ENCODE results near the gene PLCL2. TPM values are rescaled to one million over a fixed set of nuclear protein-coding genes. Genes with fewer than 3 reads are reported as not detected.

PLCL2 gene
- polyA plus RNA-seq, 4 donors: 4.0 to 16.2 (median 10.4) TPM

GRCh38 chr3:16999871-17000270 lies 115.1 kb downstream of the PLCL2 start:
- H3K27ac ChIP-seq (ENCODE audit: low read depth in 1 of 3, low read length in 2 of 3): no peak overlapping the region
- DNase-seq: no peak
- no peak overlapping the region for H3K4me3 ChIP-seq (ENCODE audit: low read depth in 1 of 3, low read length in 3 of 3)
- peaks cover 0 to 3% of the 10 kb centered on the region in 2 donors for H3K9me3 ChIP-seq (ENCODE audit: control insufficient read depth in 2 of 2, insufficient read depth in 1 of 2, low read depth in 1 of 2, low read length in 1 of 2)
- H3K36me3 ChIP-seq (ENCODE audit: control insufficient read depth in 3 of 3, insufficient read depth in 2 of 3, low read depth in 1 of 3, low read length in 3 of 3): no peaks in the 10 kb centered on the region
- peaks cover 0 to 4% (median 3%) of the 10 kb centered on the region in 3 donors for H3K4me1 ChIP-seq (ENCODE audit: control insufficient read depth in 3 of 3, insufficient read depth in 2 of 3, low read depth in 1 of 3, low read length in 2 of 3)
- no peaks in the 10 kb centered on the region for H3K27me3 ChIP-seq (ENCODE audit: control insufficient read depth in 3 of 3, insufficient read depth in 3 of 3, low read length in 3 of 3)
- FAIRE-seq: no peak

GRCh38 chr3:17003457-17003856 lies 118.7 kb downstream of the PLCL2 start:
- no peak overlapping the region for H3K4me3 ChIP-seq (ENCODE audit: low read depth in 1 of 3, low read length in 3 of 3)
- peaks cover 0 to 3% of the 10 kb centered on the region in 2 donors for H3K9me3 ChIP-seq (ENCODE audit: control insufficient read depth in 2 of 2, insufficient read depth in 1 of 2, low read depth in 1 of 2, low read length in 1 of 2)
- no peaks in the 10 kb centered on the region for H3K27me3 ChIP-seq (ENCODE audit: control insufficient read depth in 3 of 3, insufficient read depth in 3 of 3, low read length in 3 of 3)
- no peak overlapping the region for H3K27ac ChIP-seq (ENCODE audit: low read depth in 1 of 3, low read length in 2 of 3)
- H3K4me1 ChIP-seq (ENCODE audit: control insufficient read depth in 3 of 3, insufficient read depth in 2 of 3, low read depth in 1 of 3, low read length in 2 of 3): no peaks in the 10 kb centered on the region
- no peak for DNase-seq
- H3K36me3 ChIP-seq (ENCODE audit: control insufficient read depth in 3 of 3, insufficient read depth in 2 of 3, low read depth in 1 of 3, low read length in 3 of 3): no peaks in the 10 kb centered on the region
- no peak for FAIRE-seq

GRCh38 chr3:17006132-17006852 lies 121.5 kb downstream of the PLCL2 start:
- H3K27me3 ChIP-seq (ENCODE audit: control insufficient read depth in 3 of 3, insufficient read depth in 3 of 3, low read length in 3 of 3): no peaks in the 10 kb centered on the region
- H3K4me1 ChIP-seq (ENCODE audit: control insufficient read depth in 3 of 3, insufficient read depth in 2 of 3, low read depth in 1 of 3, low read length in 2 of 3): no peaks in the 10 kb centered on the region
- FAIRE-seq (no peak), DNase-seq (no peak)
- H3K27ac ChIP-seq (ENCODE audit: low read depth in 1 of 3, low read length in 2 of 3): no peak overlapping the region
- no peak overlapping the region for H3K4me3 ChIP-seq (ENCODE audit: low read depth in 1 of 3, low read length in 3 of 3)
- H3K9me3 ChIP-seq (ENCODE audit: control insufficient read depth in 2 of 2, insufficient read depth in 1 of 2, low read depth in 1 of 2, low read length in 1 of 2): peaks cover 0 to 3% of the 10 kb centered on the region in 2 donors
- no peaks in the 10 kb centered on the region for H3K36me3 ChIP-seq (ENCODE audit: control insufficient read depth in 3 of 3, insufficient read depth in 2 of 3, low read depth in 1 of 3, low read length in 3 of 3)
- WGBS, 3 donors: 48 to 57% (median 55%) methylated on average over 2 of the region's 2 CpGs

- DNase-seq: no peak
- H3K4me3 ChIP-seq (ENCODE audit: low read depth in 1 of 3, low read length in 3 of 3): no peak overlapping the region
- peaks cover 0 to 3% (median 0%) of the 10 kb centered on the region in 3 donors for H3K4me1 ChIP-seq (ENCODE audit: control insufficient read depth in 3 of 3, insufficient read depth in 2 of 3, low read depth in 1 of 3, low read length in 2 of 3)
- 84 to 100% (median 93%) methylated on average over 1 of the region's 1 CpG for WGBS, 3 donors
- H3K27ac ChIP-seq (ENCODE audit: low read depth in 1 of 3, low read length in 2 of 3): no peak overlapping the region
- H3K9me3 ChIP-seq (ENCODE audit: control insufficient read depth in 2 of 2, insufficient read depth in 1 of 2, low read depth in 1 of 2, low read length in 1 of 2): peaks cover 0 to 3% of the 10 kb centered on the region in 2 donors
- H3K36me3 ChIP-seq (ENCODE audit: control insufficient read depth in 3 of 3, insufficient read depth in 2 of 3, low read depth in 1 of 3, low read length in 3 of 3): no peaks in the 10 kb centered on the region
- no peaks in the 10 kb centered on the region for H3K27me3 ChIP-seq (ENCODE audit: control insufficient read depth in 3 of 3, insufficient read depth in 3 of 3, low read length in 3 of 3)
- FAIRE-seq: no peak
Observed at GRCh38 chr3:17007284-17007683, 122.5 kb downstream of the PLCL2 start.

- 93 to 99% (median 95%) methylated on average over 5 of the region's 5 CpGs for WGBS, 3 donors
- no peaks in the 10 kb centered on the region for H3K36me3 ChIP-seq (ENCODE audit: control insufficient read depth in 3 of 3, insufficient read depth in 2 of 3, low read depth in 1 of 3, low read length in 3 of 3)
- no peak for FAIRE-seq
- no peaks in the 10 kb centered on the region for H3K27me3 ChIP-seq (ENCODE audit: control insufficient read depth in 3 of 3, insufficient read depth in 3 of 3, low read length in 3 of 3)
- H3K4me1 ChIP-seq (ENCODE audit: control insufficient read depth in 3 of 3, insufficient read depth in 2 of 3, low read depth in 1 of 3, low read length in 2 of 3): peaks cover 5 to 21% (median 6%) of the 10 kb centered on the region in 3 donors
- DNase-seq: no peak
- H3K9me3 ChIP-seq (ENCODE audit: control insufficient read depth in 2 of 2, insufficient read depth in 1 of 2, low read depth in 1 of 2, low read length in 1 of 2): no peaks in the 10 kb centered on the region
- no peak overlapping the region for H3K4me3 ChIP-seq (ENCODE audit: low read depth in 1 of 3, low read length in 3 of 3)
- H3K27ac ChIP-seq (ENCODE audit: low read depth in 1 of 3, low read length in 2 of 3): no peak overlapping the region
Observed at GRCh38 chr3:17009826-17010225, 125.1 kb downstream of the PLCL2 start.

- 60 to 83% (median 64%) methylated on average over 10 of the region's 10 CpGs for WGBS, 3 donors
- Histone ChIP-seq H3K27me3 (ENCODE audit: control insufficient read depth in 3 of 3, insufficient read depth in 3 of 3, low read length in 3 of 3) (no peaks in the 10 kb centered on the region), H3K9me3 (ENCODE audit: control insufficient read depth in 2 of 2, insufficient read depth in 1 of 2, low read depth in 1 of 2, low read length in 1 of 2) (no peaks in the 10 kb centered on the region), H3K4me1 (ENCODE audit: control insufficient read depth in 3 of 3, insufficient read depth in 2 of 3, low read depth in 1 of 3, low read length in 2 of 3) (peaks cover 5 to 28% (median 8%) of the 10 kb centered on the region in 3 donors), H3K4me3 (ENCODE audit: low read depth in 1 of 3, low read length in 3 of 3) (no peak overlapping the region), H3K36me3 (ENCODE audit: control insufficient read depth in 3 of 3, insufficient read depth in 2 of 3, low read depth in 1 of 3, low read length in 3 of 3) (no peaks in the 10 kb centered on the region), H3K27ac (ENCODE audit: low read depth in 1 of 3, low read length in 2 of 3) (no peak overlapping the region)
- DNase-seq (peak in 1 of 2 donors; percentile 35), FAIRE-seq (no peak)
Observed at GRCh38 chr3:17011728-17012338, 127.1 kb downstream of the PLCL2 start.

GRCh38 chr3:17013050-17013449 lies 128.3 kb downstream of the PLCL2 start:
- no peaks in the 10 kb centered on the region for H3K27me3 ChIP-seq (ENCODE audit: control insufficient read depth in 3 of 3, insufficient read depth in 3 of 3, low read length in 3 of 3)
- 63 to 79% (median 74%) methylated on average over 2 of the region's 2 CpGs for WGBS, 3 donors
- FAIRE-seq (no peak), DNase-seq (no peak)
- no peak overlapping the region for H3K4me3 ChIP-seq (ENCODE audit: low read depth in 1 of 3, low read length in 3 of 3)
- H3K4me1 ChIP-seq (ENCODE audit: control insufficient read depth in 3 of 3, insufficient read depth in 2 of 3, low read depth in 1 of 3, low read length in 2 of 3): peaks cover 5 to 28% (median 8%) of the 10 kb centered on the region in 3 donors
- peaks cover 0 to under 1% (median 0%) of the 10 kb centered on the region in 3 donors for H3K36me3 ChIP-seq (ENCODE audit: control insufficient read depth in 3 of 3, insufficient read depth in 2 of 3, low read depth in 1 of 3, low read length in 3 of 3)
- H3K9me3 ChIP-seq (ENCODE audit: control insufficient read depth in 2 of 2, insufficient read depth in 1 of 2, low read depth in 1 of 2, low read length in 1 of 2): no peaks in the 10 kb centered on the region
- peak overlapping the region in 1 of 3 donors; percentile 63 for H3K27ac ChIP-seq (ENCODE audit: low read depth in 1 of 3, low read length in 2 of 3)

GRCh38 chr3:17013571-17013970 lies 128.8 kb downstream of the PLCL2 start:
- Histone ChIP-seq H3K4me3 (ENCODE audit: low read depth in 1 of 3, low read length in 3 of 3) (no peak overlapping the region), H3K36me3 (ENCODE audit: control insufficient read depth in 3 of 3, insufficient read depth in 2 of 3, low read depth in 1 of 3, low read length in 3 of 3) (peaks cover 0 to 2% (median 0%) of the 10 kb centered on the region in 3 donors), H3K4me1 (ENCODE audit: control insufficient read depth in 3 of 3, insufficient read depth in 2 of 3, low read depth in 1 of 3, low read length in 2 of 3) (peaks cover 5 to 28% (median 8%) of the 10 kb centered on the region in 3 donors), H3K9me3 (ENCODE audit: control insufficient read depth in 2 of 2, insufficient read depth in 1 of 2, low read depth in 1 of 2, low read length in 1 of 2) (no peaks in the 10 kb centered on the region), H3K27me3 (ENCODE audit: control insufficient read depth in 3 of 3, insufficient read depth in 3 of 3, low read length in 3 of 3) (no peaks in the 10 kb centered on the region), H3K27ac (ENCODE audit: low read depth in 1 of 3, low read length in 2 of 3) (peak overlapping the region in 1 of 3 donors; percentile 63)
- DNase-seq (no peak), FAIRE-seq (no peak)
- 84 to 89% (median 87%) methylated on average over 4 of the region's 4 CpGs for WGBS, 3 donors

Measured in small intestine (tissue), 7 donors.